ENCODE results near the gene KRTAP4-16.
"Not testable (repeated sequence)": the region's sequence is repeated elsewhere in the genome, so short reads cannot be mapped to it uniquely, and the experiment has no call there.

Gene KRTAP4-16

DNA sequence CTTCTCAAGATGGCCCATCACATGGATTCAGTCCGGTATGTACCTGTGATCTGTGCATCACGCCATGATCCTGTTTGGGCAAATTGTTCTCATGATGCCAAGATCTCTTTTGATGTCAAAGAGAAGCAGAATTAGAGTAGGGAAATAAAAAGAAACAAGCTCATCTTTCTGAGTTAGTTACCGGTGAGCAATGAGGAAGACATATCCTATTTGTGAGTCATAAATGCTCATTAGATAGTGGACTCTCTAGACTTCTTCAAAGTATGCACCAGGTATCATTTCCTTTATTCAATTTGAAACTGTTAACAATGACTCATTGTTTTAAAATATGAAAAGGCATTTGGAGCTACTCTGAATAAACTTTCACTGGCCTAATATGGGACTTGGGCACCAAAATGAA lies 30.0 kb upstream of the KRTAP4-16 start:
- peak; percentile 75 for DNase-seq (ENCODE audit: low spot score)
- no peak overlapping the region for H3K27ac ChIP-seq
- CTCF ChIA-PET, result no interaction called here
- TF ChIP-seq, protein P1, sequence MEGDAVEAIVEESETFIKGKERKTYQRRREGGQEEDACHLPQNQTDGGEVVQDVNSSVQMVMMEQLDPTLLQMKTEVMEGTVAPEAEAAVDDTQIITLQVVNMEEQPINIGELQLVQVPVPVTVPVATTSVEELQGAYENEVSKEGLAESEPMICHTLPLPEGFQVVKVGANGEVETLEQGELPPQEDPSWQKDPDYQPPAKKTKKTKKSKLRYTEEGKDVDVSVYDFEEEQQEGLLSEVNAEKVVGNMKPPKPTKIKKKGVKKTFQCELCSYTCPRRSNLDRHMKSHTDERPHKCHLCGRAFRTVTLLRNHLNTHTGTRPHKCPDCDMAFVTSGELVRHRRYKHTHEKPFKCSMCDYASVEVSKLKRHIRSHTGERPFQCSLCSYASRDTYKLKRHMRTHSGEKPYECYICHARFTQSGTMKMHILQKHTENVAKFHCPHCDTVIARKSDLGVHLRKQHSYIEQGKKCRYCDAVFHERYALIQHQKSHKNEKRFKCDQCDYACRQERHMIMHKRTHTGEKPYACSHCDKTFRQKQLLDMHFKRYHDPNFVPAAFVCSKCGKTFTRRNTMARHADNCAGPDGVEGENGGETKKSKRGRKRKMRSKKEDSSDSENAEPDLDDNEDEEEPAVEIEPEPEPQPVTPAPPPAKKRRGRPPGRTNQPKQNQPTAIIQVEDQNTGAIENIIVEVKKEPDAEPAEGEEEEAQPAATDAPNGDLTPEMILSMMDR (conservative IDR thresholded peaks at IDR 0.05; ENCODE audit: low read depth), result no peak
- POLR2A ChIA-PET (ENCODE audit: low non-redundant PET), result interaction anchor here (1.0 kb wide), 1 partner anchor 313 kb away, joined by 3 read pairs; no protein-coding TSS in a partner anchor

DNA sequence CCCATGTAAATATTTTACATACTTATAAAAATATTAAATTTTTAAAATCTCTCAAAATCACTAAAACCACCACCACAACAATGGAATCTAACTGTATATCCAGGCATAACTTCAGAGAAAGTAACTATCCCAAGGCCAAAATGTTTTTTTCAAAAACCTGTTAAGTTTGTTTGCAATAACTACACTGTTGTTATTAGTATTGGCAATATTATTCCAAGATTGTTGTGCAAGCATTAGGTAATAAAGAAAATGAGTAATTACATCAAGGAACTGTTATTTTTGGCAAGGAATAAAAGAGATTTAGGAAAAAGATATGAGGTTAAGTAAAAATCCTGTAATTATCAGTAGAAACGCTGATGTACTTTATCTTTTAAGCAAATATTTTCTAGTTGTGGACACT lies 25.4 kb upstream of the KRTAP4-16 start:
- no peak for DNase-seq (ENCODE audit: low spot score)
- H3K27ac ChIP-seq, result no peak overlapping the region
- TF ChIP-seq, protein P1 (conservative IDR thresholded peaks at IDR 0.05; ENCODE audit: low read depth), result no peak
- POLR2A ChIA-PET (ENCODE audit: low non-redundant PET), result no interaction called here
- CTCF ChIA-PET, result interaction anchor here (0.9 kb wide), 1 partner anchor 70 kb away, joined by 5 read pairs; no protein-coding TSS in a partner anchor

DNA sequence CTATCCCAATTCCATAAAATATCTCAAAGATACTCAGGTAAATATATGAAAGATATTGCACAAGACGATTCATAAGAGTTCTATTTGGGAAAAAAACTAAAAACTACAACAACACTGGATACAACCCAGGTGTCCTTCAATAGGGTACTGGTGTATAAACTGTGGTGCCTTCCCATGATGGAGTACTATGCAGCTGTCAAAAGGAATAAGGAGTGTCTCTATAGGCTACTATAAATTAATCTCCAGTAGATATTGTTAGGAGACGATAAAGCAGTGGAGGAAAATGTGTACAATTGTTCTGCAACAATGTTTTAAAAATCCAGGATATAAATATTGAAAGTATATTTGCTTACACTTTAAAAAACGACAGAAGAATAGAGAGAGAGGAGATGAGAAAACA lies 24.4 kb upstream of the KRTAP4-16 start:
- no peak overlapping the region for H3K27ac ChIP-seq
- TF ChIP-seq, protein P1 (conservative IDR thresholded peaks at IDR 0.05; ENCODE audit: low read depth), result no peak
- no peak for DNase-seq (ENCODE audit: low spot score)
- ChIA-PET CTCF (no interaction called here), POLR2A (ENCODE audit: low non-redundant PET) (no interaction called here)

DNA sequence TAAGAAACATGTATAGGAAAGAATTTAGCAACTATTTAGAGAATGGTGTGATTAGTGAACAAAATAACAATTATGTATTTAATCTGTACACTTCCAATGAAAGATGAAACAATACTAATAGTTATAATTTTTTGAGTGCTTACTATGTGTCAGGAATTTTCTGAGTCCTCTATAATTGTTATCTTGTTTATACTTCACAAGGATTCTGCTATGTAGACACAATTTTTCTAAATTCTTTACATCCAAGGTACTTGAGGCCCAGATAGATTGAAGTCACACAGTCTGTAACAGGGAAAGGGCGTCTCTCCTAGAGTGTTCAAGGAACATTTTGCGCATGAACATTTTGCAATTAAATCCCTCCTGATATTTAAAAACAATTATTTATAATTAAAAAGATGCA lies 23.1 kb upstream of the KRTAP4-16 start:
- ChIA-PET POLR2A (ENCODE audit: low non-redundant PET) (no interaction called here), CTCF (no interaction called here)
- H3K27ac ChIP-seq, result no peak overlapping the region
- TF ChIP-seq, protein P1 (conservative IDR thresholded peaks at IDR 0.05; ENCODE audit: low read depth), result no peak
- DNase-seq (ENCODE audit: low spot score), result no peak

DNA sequence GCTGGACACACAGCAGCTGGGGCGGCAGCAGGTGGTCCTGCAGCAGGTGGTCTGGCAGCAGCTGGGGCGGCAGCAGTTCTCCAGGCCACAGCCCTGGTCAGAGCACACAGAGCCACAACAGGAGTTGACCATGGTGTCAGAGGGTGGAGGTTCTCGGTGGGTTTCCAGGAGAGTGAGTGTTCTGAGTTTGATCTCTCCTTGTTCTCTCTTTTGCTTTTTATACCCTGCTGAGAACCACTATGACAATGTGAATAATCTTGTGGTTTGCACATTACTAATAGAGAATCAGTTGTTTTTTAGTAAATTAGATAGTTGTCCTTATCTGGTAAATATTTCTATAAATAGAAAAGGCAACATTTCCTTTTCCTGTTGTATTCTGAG lies 22.0 kb upstream of the KRTAP4-16 start, which contains the start of gene KRTAP4-12:
Gene KRTAP4-12, minus strand, starts transcription at position 192 of the 381 bp plus-strand sequence. Its CDS starts 60 bp downstream, at position 132.
- POLR2A ChIA-PET (ENCODE audit: low non-redundant PET), result interaction anchor here (0.6 kb wide), 1 partner anchor 31 kb away, joined by 3 read pairs; no protein-coding TSS in a partner anchor
- H3K27ac ChIP-seq; DNase-seq (ENCODE audit: low spot score): not testable (repeated sequence)
- CTCF ChIA-PET, result interaction anchor here (0.7 kb wide), 1 partner anchor 563 kb away, joined by 5 read pairs; no protein-coding TSS in a partner anchor

DNA sequence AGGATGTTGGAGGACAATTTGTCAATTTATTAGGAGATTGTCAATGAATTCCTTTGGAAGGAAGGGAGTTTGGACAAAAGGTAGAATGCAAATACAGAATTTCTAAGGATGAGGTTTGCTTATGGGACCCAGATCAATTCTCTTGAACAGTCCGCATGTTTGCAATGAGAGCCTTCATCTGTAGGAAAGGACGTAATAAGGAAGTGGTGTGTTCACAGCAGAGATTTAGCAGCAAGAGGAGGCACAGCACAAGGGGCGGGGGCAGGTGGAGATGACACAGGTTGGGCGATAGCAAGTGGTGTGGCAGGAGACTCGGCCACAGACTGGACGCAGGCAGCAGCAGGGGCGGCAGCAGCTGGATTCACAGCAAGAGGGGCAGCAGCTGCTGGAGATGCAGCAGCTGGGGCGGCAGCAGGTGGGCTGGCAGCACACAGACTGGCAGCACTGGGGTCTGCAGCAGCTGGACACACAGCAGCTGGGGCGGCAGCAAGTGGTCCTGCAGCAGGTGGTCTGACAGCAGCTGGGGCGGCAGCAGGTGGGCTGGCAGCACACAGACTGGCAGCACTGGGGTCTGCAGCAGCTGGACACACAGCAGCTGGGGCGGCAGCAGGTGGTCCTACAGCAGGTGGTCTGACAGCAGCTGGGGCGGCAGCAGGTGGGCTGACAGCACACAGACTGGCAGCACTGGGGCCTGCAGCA lies 21.4 kb upstream of the KRTAP4-16 start:
- POLR2A ChIA-PET (ENCODE audit: low non-redundant PET), result interaction anchor here (0.6 kb wide), 1 partner anchor 30 kb away, joined by 3 read pairs; no protein-coding TSS in a partner anchor
- DNase-seq (ENCODE audit: low spot score); H3K27ac ChIP-seq; CTCF ChIA-PET: not testable (repeated sequence)

DNA sequence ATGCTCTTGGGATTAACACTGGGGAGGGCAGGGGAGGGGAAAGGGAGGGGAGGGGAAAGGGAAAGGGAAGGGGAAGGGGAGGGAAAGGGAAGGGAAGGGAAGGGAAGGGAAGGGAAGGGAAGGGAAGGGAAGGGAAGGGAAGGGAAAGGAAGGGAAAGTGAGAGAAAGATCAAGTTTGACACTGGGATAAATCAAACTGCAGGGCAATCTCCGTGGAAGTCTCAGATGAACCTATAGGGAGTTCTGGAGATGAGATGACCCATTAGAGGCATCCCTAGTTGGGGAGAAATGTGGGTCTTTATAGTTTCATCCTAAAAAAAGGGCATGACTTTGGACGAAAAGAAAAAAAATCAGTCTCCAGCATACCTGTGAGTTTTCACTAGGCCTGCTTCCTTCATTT lies 19.7 kb upstream of the KRTAP4-16 start:
- TF ChIP-seq, protein P1 (conservative IDR thresholded peaks at IDR 0.05; ENCODE audit: low read depth), result no peak
- DNase-seq (ENCODE audit: low spot score), result no peak
- ChIA-PET POLR2A (ENCODE audit: low non-redundant PET) (no interaction called here), CTCF (no interaction called here)
- H3K27ac ChIP-seq, result no peak overlapping the region

DNA sequence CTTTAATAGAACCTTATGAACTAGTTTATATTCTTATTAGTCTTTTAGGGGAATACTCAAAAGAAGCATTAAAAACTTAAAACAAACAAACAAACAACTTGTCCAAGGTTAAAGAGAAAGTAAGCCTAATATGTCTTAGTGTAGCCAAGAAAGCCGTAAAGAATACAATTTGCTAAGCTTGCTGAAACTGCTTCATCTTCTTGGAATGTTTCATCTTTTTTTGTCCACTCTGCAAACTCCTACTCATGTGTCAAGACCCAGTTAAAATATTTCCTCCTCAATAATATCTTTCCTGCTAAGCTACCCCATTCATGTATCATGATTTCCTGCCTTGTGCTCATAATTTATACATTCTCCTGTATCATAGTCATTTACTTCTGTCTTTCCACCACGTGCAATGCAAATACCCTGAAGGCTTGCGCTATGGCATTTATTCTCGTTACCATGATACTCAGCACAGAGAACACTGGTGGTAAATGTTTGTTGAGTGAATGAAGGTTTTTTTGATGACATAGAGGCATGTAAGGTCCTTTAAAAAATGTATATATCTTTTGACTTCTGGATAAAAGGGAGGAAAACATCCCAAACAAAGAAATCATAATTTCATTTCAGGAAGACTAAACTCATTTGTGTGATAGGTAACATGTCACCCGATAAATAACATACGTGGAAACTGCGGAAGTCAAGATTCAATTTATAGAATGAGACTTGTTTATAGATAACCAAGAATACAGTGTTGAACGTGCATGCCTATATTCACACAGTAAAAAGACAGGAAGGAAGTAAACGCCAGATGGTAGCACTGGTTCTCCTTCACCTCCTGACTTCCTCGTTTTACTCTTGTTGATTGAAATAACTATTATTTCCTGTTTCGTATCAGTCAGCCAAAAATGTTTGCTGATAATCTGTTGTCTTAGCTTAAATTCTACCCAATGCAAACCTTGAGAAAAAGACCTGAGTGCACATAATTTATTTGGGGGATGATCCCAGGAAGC lies 18.0 kb upstream of the KRTAP4-16 start:
- H3K27ac ChIP-seq; DNase-seq (ENCODE audit: low spot score); POLR2A ChIA-PET (ENCODE audit: low non-redundant PET): not testable (repeated sequence)
- CTCF ChIA-PET, result interaction anchor here (0.7 kb wide), 1 partner anchor 82 kb away, joined by 3 read pairs; no protein-coding TSS in a partner anchor
